ENCODE results near the gene CCPG1. TPM values are rescaled to one million over a fixed set of nuclear protein-coding genes. Genes with fewer than 3 reads are reported as not detected.

CCPG1 gene
- polyA plus RNA-seq, 1 of the 3 experiments (the other 2 are of a cell fraction): 10.5 TPM

GRCh38 chr15:55379095-55379494 lies 29.1 kb downstream of the CCPG1 start:
- Histone ChIP-seq H3K36me3 (replicated peaks in 1 of 2; ENCODE audit: control insufficient read depth in 1 of 2, insufficient read depth in 2 of 2, low read length in 1 of 2) (peaks cover 25 to 39% of the 10 kb centered on the region in 2 experiments), H3K27ac (ENCODE audit: low read depth in 2 of 2, low read length in 1 of 2) (no peak overlapping the region)
- WGBS (ENCODE audit: low lambda C conversion rate): 92% methylated on average over 5 of the region's 5 CpGs

More at GRCh38 chr15:55379095-55379494, 29.1 kb downstream of the CCPG1 start:
- ChIA-PET CTCF (no interaction called here), POLR2A (no interaction called here)
- DNase-seq: no peak
- no peak overlapping the region for H2AFZ ChIP-seq (ENCODE audit: low read depth)
- H3K4me1 ChIP-seq (ENCODE audit: control insufficient read depth in 1 of 2, insufficient read depth in 2 of 2, low read depth in 1 of 2, low read length in 1 of 2): no peaks in the 10 kb centered on the region
- H4K20me1 ChIP-seq (ENCODE audit: insufficient read depth): no peaks in the 10 kb centered on the region
- H3K9me2 ChIP-seq: no peaks in the 10 kb centered on the region
- no peaks in the 10 kb centered on the region for H3K79me2 ChIP-seq (ENCODE audit: insufficient read depth)
- H3K4me2 ChIP-seq: no peak overlapping the region
- no peak overlapping the region for H3K4me3 ChIP-seq (ENCODE audit: low read depth in 2 of 2, low read length in 1 of 2)
- H3F3A ChIP-seq (replicated peaks; ENCODE audit: insufficient read depth): peaks cover 4% of the 10 kb centered on the region
- H3K27me3 ChIP-seq (ENCODE audit: insufficient read depth): no peaks in the 10 kb centered on the region
- no peaks in the 10 kb centered on the region for H3K9me3 ChIP-seq
- no peak for TF ChIP-seq SMC3 (IDR thresholded peaks at IDR 0.05; ENCODE audit: low read depth, low read length)
- no peak for TF ChIP-seq CHD2 (IDR thresholded peaks at IDR 0.05; ENCODE audit: low read length, partially characterized antibody)
- no peak for TF ChIP-seq NRF1 (IDR thresholded peaks at IDR 0.05; ENCODE audit: low read depth, low read length)
- no peak for TF ChIP-seq FOSL2 (IDR thresholded peaks at IDR 0.05; ENCODE audit: borderline replicate concordance, low read depth)
- no peak for TF ChIP-seq FOXM1 (IDR thresholded peaks at IDR 0.05; ENCODE audit: low read depth)
- TF ChIP-seq, protein P1, sequence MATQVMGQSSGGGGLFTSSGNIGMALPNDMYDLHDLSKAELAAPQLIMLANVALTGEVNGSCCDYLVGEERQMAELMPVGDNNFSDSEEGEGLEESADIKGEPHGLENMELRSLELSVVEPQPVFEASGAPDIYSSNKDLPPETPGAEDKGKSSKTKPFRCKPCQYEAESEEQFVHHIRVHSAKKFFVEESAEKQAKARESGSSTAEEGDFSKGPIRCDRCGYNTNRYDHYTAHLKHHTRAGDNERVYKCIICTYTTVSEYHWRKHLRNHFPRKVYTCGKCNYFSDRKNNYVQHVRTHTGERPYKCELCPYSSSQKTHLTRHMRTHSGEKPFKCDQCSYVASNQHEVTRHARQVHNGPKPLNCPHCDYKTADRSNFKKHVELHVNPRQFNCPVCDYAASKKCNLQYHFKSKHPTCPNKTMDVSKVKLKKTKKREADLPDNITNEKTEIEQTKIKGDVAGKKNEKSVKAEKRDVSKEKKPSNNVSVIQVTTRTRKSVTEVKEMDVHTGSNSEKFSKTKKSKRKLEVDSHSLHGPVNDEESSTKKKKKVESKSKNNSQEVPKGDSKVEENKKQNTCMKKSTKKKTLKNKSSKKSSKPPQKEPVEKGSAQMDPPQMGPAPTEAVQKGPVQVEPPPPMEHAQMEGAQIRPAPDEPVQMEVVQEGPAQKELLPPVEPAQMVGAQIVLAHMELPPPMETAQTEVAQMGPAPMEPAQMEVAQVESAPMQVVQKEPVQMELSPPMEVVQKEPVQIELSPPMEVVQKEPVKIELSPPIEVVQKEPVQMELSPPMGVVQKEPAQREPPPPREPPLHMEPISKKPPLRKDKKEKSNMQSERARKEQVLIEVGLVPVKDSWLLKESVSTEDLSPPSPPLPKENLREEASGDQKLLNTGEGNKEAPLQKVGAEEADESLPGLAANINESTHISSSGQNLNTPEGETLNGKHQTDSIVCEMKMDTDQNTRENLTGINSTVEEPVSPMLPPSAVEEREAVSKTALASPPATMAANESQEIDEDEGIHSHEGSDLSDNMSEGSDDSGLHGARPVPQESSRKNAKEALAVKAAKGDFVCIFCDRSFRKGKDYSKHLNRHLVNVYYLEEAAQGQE (IDR thresholded peaks at IDR 0.05; ENCODE audit: low read depth, low read length): no peak
- TF ChIP-seq MEF2A (IDR thresholded peaks at IDR 0.05; ENCODE audit: borderline replicate concordance, low read depth): no peak
- no peak for TF ChIP-seq RAD21 (IDR thresholded peaks at IDR 0.05; ENCODE audit: low read length)
- TF ChIP-seq GATA2 (CRISPR knock-in tag; IDR thresholded peaks at IDR 0.05): no peak
- TF ChIP-seq, protein P2, sequence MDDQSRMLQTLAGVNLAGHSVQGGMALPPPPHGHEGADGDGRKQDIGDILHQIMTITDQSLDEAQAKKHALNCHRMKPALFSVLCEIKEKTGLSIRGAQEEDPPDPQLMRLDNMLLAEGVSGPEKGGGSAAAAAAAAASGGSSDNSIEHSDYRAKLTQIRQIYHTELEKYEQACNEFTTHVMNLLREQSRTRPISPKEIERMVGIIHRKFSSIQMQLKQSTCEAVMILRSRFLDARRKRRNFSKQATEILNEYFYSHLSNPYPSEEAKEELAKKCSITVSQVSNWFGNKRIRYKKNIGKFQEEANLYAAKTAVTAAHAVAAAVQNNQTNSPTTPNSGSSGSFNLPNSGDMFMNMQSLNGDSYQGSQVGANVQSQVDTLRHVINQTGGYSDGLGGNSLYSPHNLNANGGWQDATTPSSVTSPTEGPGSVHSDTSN (IDR thresholded peaks at IDR 0.05): no peak
- TF ChIP-seq, protein P3, sequence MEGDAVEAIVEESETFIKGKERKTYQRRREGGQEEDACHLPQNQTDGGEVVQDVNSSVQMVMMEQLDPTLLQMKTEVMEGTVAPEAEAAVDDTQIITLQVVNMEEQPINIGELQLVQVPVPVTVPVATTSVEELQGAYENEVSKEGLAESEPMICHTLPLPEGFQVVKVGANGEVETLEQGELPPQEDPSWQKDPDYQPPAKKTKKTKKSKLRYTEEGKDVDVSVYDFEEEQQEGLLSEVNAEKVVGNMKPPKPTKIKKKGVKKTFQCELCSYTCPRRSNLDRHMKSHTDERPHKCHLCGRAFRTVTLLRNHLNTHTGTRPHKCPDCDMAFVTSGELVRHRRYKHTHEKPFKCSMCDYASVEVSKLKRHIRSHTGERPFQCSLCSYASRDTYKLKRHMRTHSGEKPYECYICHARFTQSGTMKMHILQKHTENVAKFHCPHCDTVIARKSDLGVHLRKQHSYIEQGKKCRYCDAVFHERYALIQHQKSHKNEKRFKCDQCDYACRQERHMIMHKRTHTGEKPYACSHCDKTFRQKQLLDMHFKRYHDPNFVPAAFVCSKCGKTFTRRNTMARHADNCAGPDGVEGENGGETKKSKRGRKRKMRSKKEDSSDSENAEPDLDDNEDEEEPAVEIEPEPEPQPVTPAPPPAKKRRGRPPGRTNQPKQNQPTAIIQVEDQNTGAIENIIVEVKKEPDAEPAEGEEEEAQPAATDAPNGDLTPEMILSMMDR (IDR thresholded peaks at IDR 0.05): no peak
- TF ChIP-seq IRF3 (IDR thresholded peaks at IDR 0.05; ENCODE audit: low read depth, low read length): no peak
- TF ChIP-seq FOXJ3 (CRISPR knock-in tag; IDR thresholded peaks at IDR 0.05): no peak
- no peak for TF ChIP-seq ZBTB33 (IDR thresholded peaks at IDR 0.05; ENCODE audit: borderline replicate concordance, low read depth)
- H3K9ac ChIP-seq: no peak overlapping the region
